Activated T-helper 9 cell treated with anti-CD3 and anti-CD28 coated beads, Interleukin-2, amount 50 U/mL, for 16 hours (primary cell): ENCODE measurements around the gene GTF2F2.

Experiments used
- DNase-seq: peaks from one replicate; pipeline ENCODE4 v3.0.0-alpha.2; 2020; ENCODE audit warnings: low read depth

The GTF2F2 gene

GRCh38 chr13:45122941-45123340 is 2.6 kb downstream of the GTF2F2 start:
- DNase-seq, result no peak

GRCh38 chr13:45132369-45133064 is 12.2 kb downstream of the GTF2F2 start:
- no peak for DNase-seq

DNA sequence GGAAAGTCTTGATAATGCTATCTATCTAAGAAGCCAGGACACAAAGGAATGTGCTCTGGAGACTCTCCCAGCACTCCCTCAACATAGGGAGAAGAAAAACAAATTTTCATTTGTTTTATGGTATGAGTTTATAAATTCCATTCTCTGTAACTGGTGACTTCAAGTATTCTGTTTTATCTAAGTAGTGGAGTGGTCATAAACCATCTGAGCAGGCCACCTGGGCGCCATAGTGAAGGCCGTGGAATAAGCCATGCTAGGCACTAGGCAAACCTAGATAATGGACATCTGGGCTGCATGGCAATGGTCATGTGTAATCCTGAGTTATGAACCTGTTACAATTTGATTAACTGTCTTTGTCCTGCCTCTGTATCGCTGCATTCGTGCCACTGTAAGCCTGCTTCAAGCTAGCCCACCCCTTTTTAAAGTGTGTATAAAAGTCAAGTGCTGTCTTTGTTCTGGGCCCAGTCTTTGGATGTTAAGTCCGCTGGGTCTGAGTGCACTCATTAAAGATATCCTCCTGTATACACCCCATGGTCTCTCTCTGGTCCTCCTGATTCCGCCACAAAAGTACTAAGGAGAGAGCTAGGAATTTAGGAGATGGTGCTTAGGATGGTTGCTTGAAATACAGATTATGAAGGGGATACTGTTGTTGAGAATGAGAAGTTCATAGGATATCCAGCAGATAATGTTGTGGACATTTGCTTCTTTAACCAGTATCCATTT is 13.2 kb downstream of the GTF2F2 start:
- DNase-seq, result no peak

DNA sequence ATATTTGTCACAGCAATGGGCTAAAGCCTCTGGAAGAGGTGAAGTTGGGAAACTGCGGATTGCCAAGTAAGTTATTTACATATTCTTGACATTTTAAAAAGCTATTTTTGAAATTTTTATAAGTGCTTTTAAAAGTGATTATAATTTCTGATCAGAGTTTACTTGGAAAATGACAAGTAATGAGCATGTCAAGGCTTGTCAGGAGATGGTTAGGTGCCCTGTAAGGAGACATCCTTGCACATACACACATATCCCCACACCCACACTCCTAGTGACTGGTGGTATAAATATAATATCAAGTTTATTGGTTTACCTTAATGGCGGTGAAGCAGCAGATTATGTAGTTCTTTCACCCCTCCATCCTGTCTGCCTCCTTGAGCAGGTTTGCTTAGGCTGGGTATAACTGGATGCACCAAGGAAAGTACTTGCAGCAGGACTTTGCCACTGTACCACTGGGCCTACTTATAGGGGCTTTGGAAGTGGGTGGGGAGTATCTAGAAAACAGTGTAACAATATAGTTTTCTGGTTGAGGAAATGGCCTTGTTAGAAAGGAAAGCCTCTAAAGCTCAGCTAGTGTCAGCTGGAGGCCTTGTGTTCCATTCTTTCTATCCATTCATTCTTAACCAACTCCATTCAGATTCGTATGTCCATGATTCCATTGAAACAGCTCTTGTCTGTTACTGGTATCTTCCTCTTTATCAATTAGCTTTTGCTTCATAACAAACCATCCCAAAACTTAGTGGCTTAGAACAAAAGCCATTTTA is 16.6 kb downstream of the GTF2F2 start:
- DNase-seq, result no peak

- DNase-seq, result no peak
These were observed 17.2 kb downstream of the GTF2F2 start for GRCh38 chr13:45137526-45137925.

GRCh38 chr13:45138282-45138681 is 18.0 kb downstream of the GTF2F2 start:
- DNase-seq, result no peak

GRCh38 chr13:45141369-45141768 is 21.1 kb downstream of the GTF2F2 start:
- no peak for DNase-seq

DNA sequence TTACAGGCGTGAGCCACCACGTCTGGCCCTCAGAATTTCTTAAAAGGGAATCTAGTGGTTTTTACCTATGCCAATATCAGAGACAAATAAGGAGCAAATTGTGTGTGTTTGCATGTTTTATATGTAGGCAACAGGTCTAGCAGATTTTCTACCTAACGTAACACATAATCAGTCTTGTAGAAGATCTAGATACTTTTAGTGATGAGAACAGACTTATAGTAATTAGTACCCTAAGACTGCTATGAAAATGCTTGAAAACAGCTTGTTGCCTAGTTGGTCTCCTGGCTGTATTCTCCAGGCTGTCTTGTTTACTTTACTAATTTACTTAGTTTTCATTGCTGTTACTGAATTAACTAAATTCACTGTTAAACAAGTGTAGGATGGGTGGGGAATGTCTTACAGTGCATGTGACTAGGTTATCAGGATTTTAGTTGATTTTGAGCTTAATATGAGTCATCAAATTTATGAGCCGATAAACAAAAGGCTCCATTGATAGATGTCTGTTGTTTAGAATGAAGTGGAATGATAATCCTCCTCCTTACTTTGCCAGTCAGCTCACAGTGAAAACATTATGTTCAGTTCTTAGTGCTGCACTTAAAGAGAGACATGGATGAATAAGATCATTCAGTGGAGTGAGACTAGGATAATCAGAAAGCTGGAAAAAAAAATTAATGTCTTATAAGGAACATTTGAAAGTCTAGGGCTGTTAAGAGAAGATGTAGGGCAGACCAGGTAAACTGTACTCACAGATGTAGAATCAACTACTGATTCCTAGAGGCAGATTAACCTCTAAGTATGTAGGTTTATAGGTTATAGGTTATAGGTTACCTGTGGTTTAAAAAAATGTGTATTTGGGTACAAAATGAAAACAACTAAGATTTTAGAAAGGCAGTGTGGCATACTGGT is 22.4 kb downstream of the GTF2F2 start:
- no peak for DNase-seq

DNA sequence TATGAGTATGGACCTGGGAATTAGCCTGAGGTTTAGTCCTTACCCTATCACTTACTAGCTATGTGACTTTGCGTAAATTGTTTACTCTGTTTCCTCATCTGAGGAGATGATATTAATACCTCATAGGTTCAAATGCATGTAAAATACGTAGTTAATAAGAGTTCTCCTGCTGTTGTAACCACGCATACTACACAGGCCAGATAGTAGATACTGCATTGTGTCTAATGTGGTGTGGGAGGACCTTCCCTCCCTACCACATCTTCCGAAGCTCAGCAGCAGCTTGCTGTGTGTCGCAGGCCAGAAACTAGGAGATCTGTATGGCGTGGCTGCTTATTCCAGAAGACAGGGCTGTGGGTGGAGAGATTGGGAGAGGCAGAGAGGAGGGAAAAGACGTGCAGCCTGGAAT is 23.0 kb downstream of the GTF2F2 start:
- no peak for DNase-seq

- no peak for DNase-seq
These were observed 29.7 kb downstream of the GTF2F2 start for GRCh38 chr13:45149964-45150363.

DNA sequence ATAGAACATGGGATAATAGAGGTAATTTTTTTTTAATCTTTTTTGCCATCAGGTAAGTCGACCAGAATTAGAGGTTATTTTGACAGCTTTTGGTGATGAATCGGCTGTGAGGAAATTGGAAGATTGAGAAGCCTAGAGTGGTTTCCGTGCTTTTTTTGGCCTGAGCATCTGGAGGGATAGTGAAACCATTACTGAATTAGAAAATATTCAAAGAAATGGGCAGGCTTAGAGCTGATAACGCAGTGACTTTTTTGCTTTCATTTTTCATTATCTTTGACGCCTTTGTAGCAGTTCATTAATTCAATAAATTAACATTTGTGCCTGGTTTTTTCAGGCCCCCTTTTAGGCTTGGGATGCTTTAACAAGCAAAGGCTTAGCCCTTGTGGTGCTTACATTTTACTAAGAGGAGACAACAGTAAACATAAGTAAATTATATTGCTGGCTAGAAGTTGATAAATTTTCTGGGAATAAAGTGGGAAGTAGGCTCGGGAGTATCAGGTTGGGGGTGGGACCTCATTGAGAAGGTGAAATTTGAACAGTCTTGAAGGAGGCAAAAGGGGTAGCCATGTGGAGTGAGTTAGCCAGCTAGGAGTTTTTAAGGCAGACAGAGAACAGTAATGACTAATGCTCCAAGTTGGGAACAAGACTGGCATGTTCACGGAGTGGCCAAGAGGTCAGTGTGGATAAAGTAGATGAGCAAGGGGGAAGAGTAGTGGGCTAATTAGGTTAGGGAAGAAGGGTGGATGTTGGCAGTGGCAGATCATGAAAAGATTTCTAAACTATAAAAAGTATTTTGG is 36.5 kb downstream of the GTF2F2 start:
- DNase-seq, result no peak

GRCh38 chr13:45162194-45162593 is 41.9 kb downstream of the GTF2F2 start:
- no peak for DNase-seq

DNA sequence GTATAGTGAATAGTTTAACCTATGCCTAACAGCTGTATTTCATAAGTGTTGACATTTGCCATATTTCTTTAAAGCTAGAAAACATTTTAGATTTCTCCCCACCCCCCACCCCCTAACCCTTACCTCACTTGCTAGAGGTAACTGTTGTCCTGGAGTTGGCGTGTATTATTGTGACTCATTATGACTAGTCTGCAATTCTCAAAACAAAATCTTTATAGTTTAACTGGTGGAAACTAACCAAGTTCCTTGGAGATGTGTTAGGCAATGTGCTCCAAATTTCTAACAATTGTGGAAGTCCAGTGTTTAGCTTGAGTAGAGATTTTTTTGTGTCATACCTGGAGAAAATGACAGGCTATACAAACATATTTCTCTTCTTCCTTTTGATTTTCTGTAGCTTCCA is 42.5 kb downstream of the GTF2F2 start:
- no peak for DNase-seq

DNA sequence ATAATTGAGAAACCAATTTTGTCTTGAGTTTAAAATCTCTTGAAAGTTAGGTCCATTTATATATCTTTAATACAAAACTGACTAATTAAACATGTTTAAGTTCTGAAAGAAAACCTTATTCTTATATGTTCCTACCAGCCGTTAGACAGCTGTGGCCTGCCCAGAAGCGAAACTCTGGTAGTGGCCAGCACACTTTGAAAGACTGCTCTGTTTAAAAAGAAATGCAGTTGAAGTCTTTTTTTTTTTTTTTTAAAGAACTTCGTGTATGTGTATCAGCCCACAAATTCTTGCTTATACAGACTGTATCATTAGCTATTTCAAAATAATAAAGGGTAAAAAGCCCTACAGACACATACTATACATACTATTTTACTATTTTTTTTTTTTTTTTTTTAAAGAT is 46.5 kb downstream of the GTF2F2 start:
- no peak for DNase-seq

DNA sequence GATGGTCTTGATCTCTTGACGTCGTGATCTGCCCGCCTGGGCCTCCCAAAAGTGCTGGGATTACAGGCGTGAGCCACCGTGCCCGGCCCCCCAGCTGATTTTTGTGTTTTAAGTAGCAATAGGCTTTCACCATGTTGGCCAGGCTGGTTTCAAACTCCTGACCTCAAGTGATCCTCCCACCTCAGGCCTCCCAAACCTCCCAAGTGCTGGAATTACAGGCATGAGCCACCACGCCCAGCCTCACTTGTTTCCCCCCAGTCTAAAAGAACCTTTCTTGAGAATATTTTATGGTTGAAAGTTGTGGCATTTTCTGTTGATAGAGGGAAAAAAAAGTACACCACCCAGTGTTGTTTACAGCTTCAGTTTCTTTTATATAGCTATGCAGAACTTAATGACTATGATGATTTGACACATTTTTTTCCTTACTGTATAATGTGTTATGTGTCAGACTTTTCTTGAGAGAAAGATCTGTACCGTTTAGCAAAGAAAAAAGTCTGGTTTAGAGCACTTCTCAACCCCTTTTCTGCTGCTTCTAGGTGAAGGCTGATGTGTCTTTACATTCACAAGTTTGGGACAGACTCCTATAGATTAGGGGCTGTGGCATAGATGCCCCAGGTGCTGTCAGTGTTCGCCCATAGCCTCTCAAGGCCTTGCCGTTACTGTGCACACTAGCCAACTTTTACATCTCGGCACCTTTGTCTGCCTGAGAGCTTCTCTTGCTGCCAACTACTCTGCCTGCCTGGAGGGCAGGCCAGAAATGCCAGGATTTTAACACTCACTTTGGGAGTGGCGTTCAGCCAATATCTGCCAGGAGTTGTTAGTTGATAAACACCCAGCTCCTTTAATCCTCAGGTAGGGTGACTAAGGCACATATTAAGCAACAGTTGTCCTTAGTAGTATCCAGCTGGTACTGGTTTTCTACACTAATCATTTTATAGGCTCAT is 47.6 kb downstream of the GTF2F2 start:
- no peak for DNase-seq

GRCh38 chr13:45168555-45168930 is 48.2 kb downstream of the GTF2F2 start:
- DNase-seq, result no peak

GRCh38 chr13:45174478-45174877 is 54.2 kb downstream of the GTF2F2 start:
- DNase-seq, result no peak

GRCh38 chr13:45178349-45179162 is 58.2 kb downstream of the GTF2F2 start:
- no peak for DNase-seq

GRCh38 chr13:45179428-45179827 is 59.1 kb downstream of the GTF2F2 start:
- no peak for DNase-seq
